ENCODE measurements around the gene VTI1A. TPM values are rescaled to one million over a fixed set of nuclear protein-coding genes. Genes with fewer than 3 reads are reported as not detected.

VTI1A gene
- polyA plus RNA-seq, 1 of the 3 experiments (the other 2 are of a cell fraction), result 8.3 TPM

- TF ChIP-seq ZBTB33 (IDR thresholded peaks at IDR 0.05; ENCODE audit: borderline replicate concordance, low read depth) (no peak), IRF3 (IDR thresholded peaks at IDR 0.05; ENCODE audit: low read depth, low read length) (no peak), RFX5 (IDR thresholded peaks at IDR 0.05; ENCODE audit: low read length) (no peak), GATA2 (CRISPR knock-in tag; IDR thresholded peaks at IDR 0.05) (no peak)
These were observed 86.9 kb downstream of the VTI1A start (continued) for GRCh38 chr10:112533916-112534315.

GRCh38 chr10:112535531-112535951 lies 88.5 kb downstream of the VTI1A start:
- Histone ChIP-seq H3K27ac (ENCODE audit: low read depth in 2 of 2, low read length in 1 of 2) (no peak overlapping the region), H4K20me1 (ENCODE audit: insufficient read depth) (no peaks in the 10 kb centered on the region), H3K4me3 (ENCODE audit: low read depth in 2 of 2, low read length in 1 of 2) (no peak overlapping the region), H3K79me2 (ENCODE audit: insufficient read depth) (no peaks in the 10 kb centered on the region), H3K36me3 (replicated peaks in 1 of 2; ENCODE audit: control insufficient read depth in 1 of 2, insufficient read depth in 2 of 2, low read length in 1 of 2) (peaks cover 9% of the 10 kb centered on the region in 2 experiments), H3F3A (replicated peaks; ENCODE audit: insufficient read depth) (no peaks in the 10 kb centered on the region), H3K9me2 (no peaks in the 10 kb centered on the region), H3K4me1 (ENCODE audit: control insufficient read depth in 1 of 2, insufficient read depth in 2 of 2, low read depth in 1 of 2, low read length in 1 of 2) (peaks cover 0 to 4% of the 10 kb centered on the region in 2 experiments; a peak in 2 of 4 replicates), H2AFZ (ENCODE audit: low read depth) (no peak overlapping the region), H3K9me3 (no peaks in the 10 kb centered on the region), H3K9ac (no peak overlapping the region), H3K4me2 (no peak overlapping the region), H3K27me3 (ENCODE audit: insufficient read depth) (no peaks in the 10 kb centered on the region)
- TF ChIP-seq JUND (IDR thresholded peaks at IDR 0.05), result no peak
- WGBS (ENCODE audit: low lambda C conversion rate), result 73% methylated on average over 3 of the region's 3 CpGs
- POLR2A ChIA-PET, result no interaction called here
- CTCF ChIA-PET, result interaction anchor here (1.1 to 1.3 kb wide), 2 partner anchors 12 to 63 kb away, joined by 3 read pairs; no protein-coding TSS in a partner anchor
- DNase-seq, result no peak

GRCh38 chr10:112536663-112537062 lies 89.6 kb downstream of the VTI1A start:
- no peak overlapping the region for H3K4me2 ChIP-seq
- ChIA-PET CTCF (interaction anchor here (1.0 to 1.1 kb wide), 2 partner anchors 9 to 64 kb away, joined by 3 read pairs; no protein-coding TSS in a partner anchor), POLR2A (no interaction called here)
- H3K9ac ChIP-seq, result no peak overlapping the region
- H3F3A ChIP-seq (replicated peaks; ENCODE audit: insufficient read depth), result no peaks in the 10 kb centered on the region
- H3K79me2 ChIP-seq (ENCODE audit: insufficient read depth), result no peaks in the 10 kb centered on the region
- no peaks in the 10 kb centered on the region for H3K27me3 ChIP-seq (ENCODE audit: insufficient read depth)
- no peaks in the 10 kb centered on the region for H3K9me3 ChIP-seq
- peaks cover 0 to 4% of the 10 kb centered on the region in 2 experiments; a peak in 2 of 4 replicates for H3K4me1 ChIP-seq (ENCODE audit: control insufficient read depth in 1 of 2, insufficient read depth in 2 of 2, low read depth in 1 of 2, low read length in 1 of 2)
- no peaks in the 10 kb centered on the region for H4K20me1 ChIP-seq (ENCODE audit: insufficient read depth)
- H2AFZ ChIP-seq (ENCODE audit: low read depth), result no peak overlapping the region
- no peak for DNase-seq
- WGBS (ENCODE audit: low lambda C conversion rate), result 91% methylated on average over 8 of the region's 8 CpGs
- no peaks in the 10 kb centered on the region for H3K9me2 ChIP-seq
- peaks cover 9 to 10% of the 10 kb centered on the region in 2 experiments for H3K36me3 ChIP-seq (replicated peaks in 1 of 2; ENCODE audit: control insufficient read depth in 1 of 2, insufficient read depth in 2 of 2, low read length in 1 of 2)
- H3K27ac ChIP-seq (ENCODE audit: low read depth in 2 of 2, low read length in 1 of 2), result no peak overlapping the region
- H3K4me3 ChIP-seq (ENCODE audit: low read depth in 2 of 2, low read length in 1 of 2), result no peak overlapping the region
- TF ChIP-seq CHD2 (IDR thresholded peaks at IDR 0.05; ENCODE audit: low read length, partially characterized antibody) (no peak), SIN3A (IDR thresholded peaks at IDR 0.05; ENCODE audit: borderline replicate concordance, low read depth, low read length) (no peak), FOXM1 (IDR thresholded peaks at IDR 0.05; ENCODE audit: low read depth) (no peak), RCOR1 (IDR thresholded peaks at IDR 0.05; ENCODE audit: low read length) (no peak), EP300 (IDR thresholded peaks at IDR 0.05; ENCODE audit: borderline replicate concordance in 1 of 2, low read depth in 1 of 2, low read length in 1 of 2) (no peak), EZH2phosphoT487 (IDR thresholded peaks at IDR 0.05; ENCODE audit: borderline replicate concordance, low read depth) (no peak), MXI1 (IDR thresholded peaks at IDR 0.05; ENCODE audit: low read depth, low read length) (no peak), CTCF (IDR thresholded peaks at IDR 0.05) (no peak), GABPA (IDR thresholded peaks at IDR 0.05; ENCODE audit: low read depth) (no peak), FOXJ3 (CRISPR knock-in tag; IDR thresholded peaks at IDR 0.05) (no peak), ZBTB33 (IDR thresholded peaks at IDR 0.05; ENCODE audit: borderline replicate concordance, low read depth) (no peak), TEAD4 (IDR thresholded peaks at IDR 0.05; ENCODE audit: borderline replicate concordance, insufficient read depth) (no peak), GATA2 (CRISPR knock-in tag; IDR thresholded peaks at IDR 0.05) (no peak), USF1 (IDR thresholded peaks at IDR 0.05; ENCODE audit: borderline replicate concordance, low read depth) (no peak), RAD21 (IDR thresholded peaks at IDR 0.05; ENCODE audit: low read length) (no peak)
